HEK293 (cell line): Measurements from ENCODE around the gene R3HDM4.

Source experiments
- CTCF ChIP-seq: fragments of 450-650 bp; formaldehyde crosslinking; IDR thresholded peaks from 2 replicates; pipeline ENCODE4 v1.5.1; 2016; ENCODE audit warnings: missing biosample characterization, missing genetic modification characterization
- KLF17 ChIP-seq: fragments of 450-650 bp; formaldehyde crosslinking; IDR thresholded peaks from 2 replicates; pipeline ENCODE4 v1.5.1; 2016; ENCODE audit warnings: missing biosample characterization, missing genetic modification characterization
- MEIS1 ChIP-seq: sonication (generic); formaldehyde crosslinking; IDR thresholded peaks from 2 replicates; pipeline ENCODE4 v1.8.1; 2022; ENCODE audit warnings: missing genetic modification reagents, mild to moderate bottlenecking, borderline replicate concordance
- MYNN ChIP-seq: fragments of 450-650 bp; formaldehyde crosslinking; IDR thresholded peaks from 2 replicates; pipeline ENCODE4 v1.5.1; 2016; ENCODE audit warnings: missing biosample characterization, missing genetic modification characterization, borderline replicate concordance
- SP7 ChIP-seq: fragments of 450-650 bp; formaldehyde crosslinking; IDR thresholded peaks from 2 replicates; pipeline ENCODE4 v1.5.1; 2016; ENCODE audit warnings: missing biosample characterization, missing genetic modification characterization
- ZBTB1 ChIP-seq: fragments of 450-650 bp; formaldehyde crosslinking; IDR thresholded peaks from 2 replicates; pipeline ENCODE4 v1.5.1; 2016; ENCODE audit warnings: missing biosample characterization, missing genetic modification characterization
- ZFP3 ChIP-seq: fragments of 450-650 bp; formaldehyde crosslinking; IDR thresholded peaks from 2 replicates; pipeline ENCODE4 v1.5.1; 2016; ENCODE audit warnings: low read depth, missing biosample characterization, missing genetic modification characterization
- ZNF112 ChIP-seq: fragments of 450-650 bp; formaldehyde crosslinking; IDR thresholded peaks from 2 replicates; pipeline ENCODE4 v1.5.0; 2017; ENCODE audit warnings: missing biosample characterization, missing genetic modification characterization
- ZNF654 ChIP-seq: fragments of 450-650 bp; formaldehyde crosslinking; IDR thresholded peaks from 2 replicates; pipeline ENCODE4 v1.5.1; 2016; ENCODE audit warnings: low read depth, missing biosample characterization, missing genetic modification characterization
- ZNF777 ChIP-seq: fragments of 450-650 bp; formaldehyde crosslinking; IDR thresholded peaks from 2 replicates; pipeline ENCODE4 v1.5.1; 2017; ENCODE audit warnings: missing biosample characterization, missing genetic modification characterization, borderline replicate concordance
- ZNF830 ChIP-seq: fragments of 450-650 bp; IDR thresholded peaks from 2 replicates; pipeline ENCODE4 v1.5.0; 2018; ENCODE audit warnings: missing biosample characterization, missing genetic modification characterization, low read depth, mild to moderate bottlenecking, moderate library complexity

- 0 out of 2 replicates have a peak, but pooled peaks have one; percentile 30 for TF ChIP-seq KLF17 (tag by site-specific recombination)
- TF ChIP-seq MYNN (tag by site-specific recombination): no peak
- no peak for TF ChIP-seq SP7 (tag by site-specific recombination)
- TF ChIP-seq CTCF (tag by site-specific recombination): no peak
- TF ChIP-seq ZNF112 (tag by site-specific recombination): no peak
- TF ChIP-seq ZNF654 (tag by site-specific recombination): no peak
- TF ChIP-seq ZNF777 (tag by site-specific recombination): no peak
- no peak for TF ChIP-seq ZNF830 (tag by site-specific recombination)
- no peak for TF ChIP-seq ZFP3 (tag by site-specific recombination)
- TF ChIP-seq MEIS1 (CRISPR knock-in tag): no peak
- TF ChIP-seq ZBTB1 (tag by site-specific recombination): no peak
Observed at GRCh38 chr19:944663-945241, 31.7 kb upstream of the R3HDM4 start.
